AG09319 (cell line): Measurements from ENCODE around the gene ITPRID2.
"Not testable (repeated sequence)": the region's sequence is repeated elsewhere in the genome, so short reads cannot be mapped to it uniquely, and the experiment has no call there.

Source experiments
- DNase-seq: peaks from one replicate; pipeline ENCODE4 v3.0.0-alpha.2; 2010; ENCODE audit warnings: low read depth; ENCODE audit errors: extremely low read depth
- TF ChIP-seq, protein P1 (sequence below): IDR thresholded peaks from 2 replicates; pipeline ENCODE4 v1.5.1; 2011; ENCODE audit warnings: low read depth, mild to moderate bottlenecking, inconsistent platforms, low read length, moderate library complexity

The ITPRID2 gene

DNA sequence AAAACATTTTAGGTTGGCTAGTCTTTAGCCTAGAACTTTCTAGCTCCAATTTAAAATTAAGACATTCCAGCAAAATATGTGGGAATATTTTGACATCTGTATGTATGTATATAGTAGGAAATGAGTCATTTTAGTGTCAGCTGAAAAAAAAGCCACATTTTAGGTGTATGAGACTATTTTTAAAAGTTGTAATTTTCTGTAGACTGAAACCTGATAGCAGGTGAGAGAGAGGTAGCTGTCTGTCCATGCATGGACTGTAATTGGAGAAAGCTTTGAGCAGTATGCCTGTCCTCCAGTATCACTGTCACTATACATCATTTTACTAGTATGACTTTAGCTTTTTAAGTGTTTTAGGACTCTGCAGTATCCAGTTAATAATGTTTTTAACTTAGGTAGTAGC lies 68.0 kb downstream of the ITPRID2 start:
- DNase-seq: no peak
- TF ChIP-seq, protein P1, sequence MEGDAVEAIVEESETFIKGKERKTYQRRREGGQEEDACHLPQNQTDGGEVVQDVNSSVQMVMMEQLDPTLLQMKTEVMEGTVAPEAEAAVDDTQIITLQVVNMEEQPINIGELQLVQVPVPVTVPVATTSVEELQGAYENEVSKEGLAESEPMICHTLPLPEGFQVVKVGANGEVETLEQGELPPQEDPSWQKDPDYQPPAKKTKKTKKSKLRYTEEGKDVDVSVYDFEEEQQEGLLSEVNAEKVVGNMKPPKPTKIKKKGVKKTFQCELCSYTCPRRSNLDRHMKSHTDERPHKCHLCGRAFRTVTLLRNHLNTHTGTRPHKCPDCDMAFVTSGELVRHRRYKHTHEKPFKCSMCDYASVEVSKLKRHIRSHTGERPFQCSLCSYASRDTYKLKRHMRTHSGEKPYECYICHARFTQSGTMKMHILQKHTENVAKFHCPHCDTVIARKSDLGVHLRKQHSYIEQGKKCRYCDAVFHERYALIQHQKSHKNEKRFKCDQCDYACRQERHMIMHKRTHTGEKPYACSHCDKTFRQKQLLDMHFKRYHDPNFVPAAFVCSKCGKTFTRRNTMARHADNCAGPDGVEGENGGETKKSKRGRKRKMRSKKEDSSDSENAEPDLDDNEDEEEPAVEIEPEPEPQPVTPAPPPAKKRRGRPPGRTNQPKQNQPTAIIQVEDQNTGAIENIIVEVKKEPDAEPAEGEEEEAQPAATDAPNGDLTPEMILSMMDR: no peak

DNA sequence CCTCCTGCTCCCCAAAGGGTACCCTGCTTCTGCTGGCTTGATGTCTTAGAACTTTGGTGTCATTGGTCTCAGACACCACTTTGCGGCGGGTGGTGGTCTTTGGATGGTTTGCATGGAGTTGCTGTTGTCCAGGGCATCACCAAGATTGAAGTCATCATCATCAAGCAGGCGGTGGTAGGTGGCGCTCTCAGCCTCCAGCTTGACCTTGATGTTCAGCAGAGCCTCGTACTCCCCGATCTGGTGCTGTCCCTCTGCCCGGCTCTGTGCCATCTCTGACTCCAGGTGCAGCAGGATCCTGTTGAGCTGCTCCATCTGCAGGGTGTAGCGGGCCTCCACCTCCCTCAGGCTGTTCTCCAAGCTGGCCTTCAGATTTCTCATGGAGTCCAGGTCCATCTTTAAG lies 69.6 kb downstream of the ITPRID2 start:
- not testable (repeated sequence) for DNase-seq

DNA sequence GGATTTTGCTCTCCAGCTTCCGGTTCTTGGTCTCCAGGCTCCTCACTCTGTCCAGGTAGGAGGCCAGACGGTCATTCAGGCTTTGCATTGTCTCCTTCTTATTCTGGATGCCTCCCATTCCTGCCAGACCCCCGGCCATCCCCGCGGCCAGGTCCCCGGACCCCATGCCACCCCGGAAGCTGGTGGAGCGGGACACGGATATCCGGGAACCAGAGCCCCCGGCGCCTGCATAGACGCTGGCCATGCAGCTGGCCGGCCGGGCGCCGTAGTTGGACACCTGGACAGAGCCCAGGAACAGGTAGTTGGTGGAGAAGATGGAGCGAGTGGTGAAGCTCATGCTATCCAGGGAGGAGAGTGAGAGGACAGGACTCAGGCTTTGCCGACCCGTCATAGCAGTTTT lies 70.6 kb downstream of the ITPRID2 start:
- DNase-seq: no peak
- TF ChIP-seq, protein P1: no peak

DNA sequence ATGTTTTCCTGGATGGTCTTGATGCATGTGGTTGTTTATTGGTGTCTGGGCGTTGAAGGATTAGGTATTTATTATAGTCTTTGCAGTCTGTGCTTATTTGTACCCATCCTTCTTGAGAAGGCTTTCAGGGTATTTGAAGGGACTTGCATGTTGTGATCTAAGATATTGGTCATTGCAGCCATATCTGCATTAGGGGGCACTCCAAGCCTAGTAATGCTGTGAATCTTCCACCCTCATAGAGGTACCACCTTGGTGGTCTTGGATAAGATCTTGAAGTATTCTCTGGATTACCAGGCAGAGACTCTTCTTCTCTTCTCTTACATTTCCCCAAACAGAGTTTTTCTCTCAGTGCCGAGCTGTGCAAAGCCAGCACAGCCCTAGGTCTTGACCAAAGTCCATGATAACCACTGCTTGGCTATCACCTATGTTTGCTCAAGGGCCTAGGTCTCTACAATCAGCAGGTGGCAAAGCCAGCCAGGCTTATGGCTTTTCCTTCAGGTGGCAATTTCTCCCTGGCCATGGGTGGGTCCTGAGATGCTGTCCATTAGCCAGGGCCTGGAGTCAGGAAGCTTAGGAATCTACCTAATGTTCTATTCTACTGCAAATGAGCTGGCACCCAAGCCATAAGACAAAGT lies 78.7 kb downstream of the ITPRID2 start:
- TF ChIP-seq, protein P1: no peak

DNA sequence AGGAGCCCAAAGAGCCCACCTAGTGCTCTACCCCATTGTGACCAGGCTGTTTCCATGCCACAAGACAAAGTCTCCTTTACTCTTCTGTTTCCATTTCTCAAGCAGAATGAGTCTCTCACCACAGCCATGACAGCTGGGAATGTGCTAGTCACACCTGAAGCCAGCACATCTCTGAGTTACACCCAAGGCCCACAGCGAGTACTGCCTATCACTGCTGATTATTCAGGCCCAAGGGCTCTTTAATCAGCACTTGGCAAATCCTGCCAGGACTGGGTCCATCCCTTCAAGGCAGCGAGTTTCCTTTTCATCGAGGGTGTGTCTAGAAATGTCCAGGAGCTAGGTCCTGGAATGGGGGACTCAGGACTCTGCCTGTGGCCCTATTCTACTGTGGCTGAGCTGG lies 79.5 kb downstream of the ITPRID2 start:
- TF ChIP-seq, protein P1: no peak
- DNase-seq: no peak

More for the DNA sequence above, 78.7 kb downstream of the ITPRID2 start:
- DNase-seq: no peak

DNA sequence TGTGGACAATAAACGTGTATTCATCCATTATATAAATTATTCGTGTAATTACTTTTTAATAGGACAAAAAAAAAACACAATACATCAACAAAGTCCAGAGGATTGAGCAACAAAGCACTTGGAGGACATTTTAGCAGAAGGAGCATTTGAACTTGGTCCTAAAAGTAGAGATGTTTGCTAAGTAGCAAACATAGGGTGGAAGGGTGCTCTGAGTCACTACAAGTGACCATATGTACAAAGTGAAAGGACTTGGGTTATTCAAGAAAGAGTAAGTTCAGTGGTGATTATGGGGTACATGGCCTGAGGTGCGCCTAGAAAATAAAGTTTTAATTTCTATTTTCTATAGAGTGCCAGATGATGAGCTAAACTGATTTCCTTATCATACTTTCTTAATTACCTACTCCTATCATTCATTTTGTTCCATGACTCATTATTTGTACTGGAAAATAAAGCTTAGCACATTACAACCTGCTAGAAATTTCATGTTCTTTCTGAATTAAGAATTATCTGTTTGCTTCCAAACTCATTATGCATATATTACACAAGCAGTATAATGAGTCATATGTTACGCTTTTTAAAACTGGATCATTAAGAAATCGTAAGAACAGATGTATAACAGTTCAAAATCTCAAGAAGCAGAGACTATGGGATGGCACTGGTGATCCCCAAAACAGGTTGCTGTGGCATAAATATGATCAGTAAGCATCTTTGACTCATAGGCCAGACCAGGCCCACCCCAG lies 81.1 kb downstream of the ITPRID2 start:
- TF ChIP-seq, protein P1: no peak
- no peak for DNase-seq

DNA sequence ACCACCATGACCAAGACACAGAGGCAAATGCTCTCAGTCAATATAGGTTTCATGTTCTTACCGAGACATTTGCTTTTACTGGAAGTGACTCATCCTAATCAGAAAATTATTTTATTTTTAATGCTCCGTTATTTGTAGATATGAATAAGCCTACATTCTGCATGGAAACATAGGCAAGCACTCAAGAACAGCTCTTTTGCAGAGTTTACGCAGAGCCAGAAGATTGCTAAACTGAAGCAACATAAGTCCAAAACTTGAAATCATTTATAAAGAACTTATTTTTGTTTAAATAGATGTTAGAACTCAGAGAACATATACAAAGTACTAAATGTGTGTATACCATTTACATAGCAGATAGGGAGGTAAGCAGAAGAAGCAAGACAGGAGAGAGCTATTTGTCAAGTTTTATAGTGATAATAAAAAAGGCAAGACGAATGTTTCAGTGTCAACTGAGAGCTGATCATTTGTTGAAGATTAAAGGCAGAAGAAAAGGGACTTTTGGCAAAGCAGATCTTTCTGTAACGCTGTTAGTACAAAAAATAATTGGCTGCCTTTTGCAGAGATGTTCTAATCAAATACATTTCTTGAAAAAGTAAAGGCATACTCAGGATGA lies 81.7 kb downstream of the ITPRID2 start:
- no peak for DNase-seq
- TF ChIP-seq, protein P1: no peak
